GM11168 (cell line): ENCODE measurements around the gene ZBTB37.
"Not testable (repeated sequence)": the region's sequence is repeated elsewhere in the genome, so short reads cannot be mapped to it uniquely, and the experiment has no call there.

Source experiments
- in situ Hi-C: fragments of 300-500 bp; cut with MboI; formaldehyde crosslinking; loops from one replicate; pipeline ENCODE4 v1.12.0; 2022; ENCODE audit warnings: low sequenced_read_pairs; ENCODE audit not compliant: unreplicated experiment

ZBTB37 gene

GRCh38 chr1:173864179-173864867 lies 3.9 kb upstream of the ZBTB37 start:
- in situ Hi-C loops: no loop called here

- in situ Hi-C loops: no loop called here
Measured at GRCh38 chr1:173865468-173866164, 2.6 kb upstream of the ZBTB37 start.

GRCh38 chr1:173866413-173867115 lies 1.6 kb upstream of the ZBTB37 start:
- in situ Hi-C loops: no loop called here

- in situ Hi-C loops: no loop called here
Measured at GRCh38 chr1:173867141-173867752, 933 bp upstream of the ZBTB37 start.

GRCh38 chr1:173867753-173868265 lies 371 bp upstream of the ZBTB37 start, which contains the start of gene GAS5:
GAS5 (minus strand) TSS chr1:173867989.
- in situ Hi-C loops: no loop called here

GRCh38 chr1:173869021-173869359 lies 810 bp downstream of the ZBTB37 start:
- in situ Hi-C loops: no loop called here

GRCh38 chr1:173870252-173871075 lies 2.3 kb downstream of the ZBTB37 start:
- in situ Hi-C loops: no loop called here

GRCh38 chr1:173871091-173871490 lies 2.9 kb downstream of the ZBTB37 start:
- in situ Hi-C loops: no loop called here

- in situ Hi-C loops: no loop called here
Measured at GRCh38 chr1:173871500-173871899, 3.3 kb downstream of the ZBTB37 start.

GRCh38 chr1:173876732-173877131 lies 8.6 kb downstream of the ZBTB37 start:
- in situ Hi-C loops: no loop called here

- in situ Hi-C loops: no loop called here
Measured at GRCh38 chr1:173878251-173878650, 10.1 kb downstream of the ZBTB37 start.

- in situ Hi-C loops: not testable (repeated sequence)
Measured at GRCh38 chr1:173881117-173881516, 12.9 kb downstream of the ZBTB37 start.

GRCh38 chr1:173884701-173885100 lies 16.5 kb downstream of the ZBTB37 start:
- in situ Hi-C loops: no loop called here

- in situ Hi-C loops: no loop called here
Measured at GRCh38 chr1:173886746-173887611, 18.8 kb downstream of the ZBTB37 start.

GRCh38 chr1:173887627-173888026 lies 19.4 kb downstream of the ZBTB37 start:
- in situ Hi-C loops: no loop called here

- in situ Hi-C loops: no loop called here
Measured at GRCh38 chr1:173888749-173889148, 20.6 kb downstream of the ZBTB37 start.

GRCh38 chr1:173889885-173890284 lies 21.7 kb downstream of the ZBTB37 start:
- in situ Hi-C loops: no loop called here

GRCh38 chr1:173893611-173894010 lies 25.4 kb downstream of the ZBTB37 start:
- in situ Hi-C loops: no loop called here

- in situ Hi-C loops: no loop called here
Measured at GRCh38 chr1:173894189-173894588, 26.0 kb downstream of the ZBTB37 start.
